WTC11 (cell line): ENCODE measurements around the gene METTL4. TPM values are rescaled to one million over a fixed set of nuclear protein-coding genes. Genes with fewer than 3 reads are reported as not detected.

Source experiments
- ATAC-seq: fragments of 200-7000 bp; cut with Tn5 transposase; 2 replicates; pipeline ENCODE4 v1.10.0; 2021; ENCODE audit warnings: mild to moderate bottlenecking, moderate library complexity
- CTCF ChIA-PET: fragments of 300-600 bp; sonication (Branson Sonifier 250); formaldehyde crosslinking; loops from one replicate; lab custom pipeline; 2021; ENCODE audit warnings: antibody characterized with exemption; lab: Charles Lee
- POLR2A ChIA-PET: fragments of 350-600 bp; sonication (Branson Sonifier 250); formaldehyde crosslinking; loops from one replicate; lab custom pipeline; 2021; ENCODE audit warnings: antibody characterized with exemption; lab: Charles Lee
- DNase-seq: peaks from one replicate; pipeline ENCODE4 v3.0.0; 2021; ENCODE audit warnings: low spot score
- H3K27ac Mint-ChIP-seq: 2 replicates; pipeline ENCODE4 v1.8.0; 2021; ENCODE audit warnings: mixed read lengths
- H3K27me3 Mint-ChIP-seq: 2 replicates; pipeline ENCODE4 v1.8.0; 2021; ENCODE audit warnings: low read depth, mild to moderate bottlenecking, moderate library complexity, mixed read lengths
- H3K36me3 Mint-ChIP-seq: 2 replicates; pipeline ENCODE4 v1.8.0; 2021; ENCODE audit warnings: mixed read lengths
- H3K4me1 Mint-ChIP-seq: 2 replicates; pipeline ENCODE4 v1.8.0; 2022; ENCODE audit warnings: mixed read lengths
- H3K4me3 Mint-ChIP-seq: 2 replicates; pipeline ENCODE4 v1.8.0; 2021; ENCODE audit warnings: mild to moderate bottlenecking, moderate library complexity, mixed read lengths
- H3K9me3 Mint-ChIP-seq: 2 replicates; pipeline ENCODE4 v1.8.0; 2021; ENCODE audit warnings: mixed read lengths
- FOXJ3 ChIP-seq: sonication (generic); formaldehyde crosslinking; IDR thresholded peaks from 2 replicates; pipeline ENCODE4 v1.9.0; 2021; ENCODE audit warnings: missing genetic modification reagents, mild to moderate bottlenecking, borderline replicate concordance
- HMGA2 ChIP-seq: fragments of 250-450 bp; sonication (Bioruptor Pico); IDR thresholded peaks from 2 replicates; pipeline ENCODE4 v1.4.0; 2021; ENCODE audit warnings: mild to moderate bottlenecking, moderate library complexity
- IRF2 ChIP-seq: sonication (generic); formaldehyde crosslinking; IDR thresholded peaks from 2 replicates; pipeline ENCODE4 v1.8.0; 2022; ENCODE audit warnings: low read depth, missing genetic modification reagents, borderline replicate concordance
- NFATC4 ChIP-seq: fragments of 250-450 bp; sonication (Bioruptor Pico); IDR thresholded peaks from 2 replicates; pipeline ENCODE4 v1.9.0; 2021; ENCODE audit warnings: mild to moderate bottlenecking
- NR3C1 ChIP-seq: sonication (generic); formaldehyde crosslinking; conservative IDR thresholded peaks from 2 replicates; pipeline ENCODE4 v1.8.1; 2023; ENCODE audit warnings: low read depth, mild to moderate bottlenecking, missing genetic modification reagents
- OVOL2 ChIP-seq: fragments of 250-450 bp; sonication (Bioruptor Pico); IDR thresholded peaks from 2 replicates; pipeline ENCODE4 v1.9.0; 2021; ENCODE audit warnings: mild to moderate bottlenecking, borderline replicate concordance
- SMAD3 ChIP-seq: sonication (generic); formaldehyde crosslinking; IDR thresholded peaks from 2 replicates; pipeline ENCODE4 v1.8.0; 2022; ENCODE audit warnings: missing genetic modification reagents, mild to moderate bottlenecking, borderline replicate concordance
- SMAD4 ChIP-seq: sonication (generic); formaldehyde crosslinking; IDR thresholded peaks from 2 replicates; pipeline ENCODE4 v1.8.0; 2022; ENCODE audit warnings: mild to moderate bottlenecking, missing genetic modification reagents
- ZNF263 ChIP-seq: sonication (generic); formaldehyde crosslinking; IDR thresholded peaks from 2 replicates; pipeline ENCODE4 v1.8.1; 2022; ENCODE audit warnings: low read depth, mild to moderate bottlenecking, moderate library complexity, missing genetic modification reagents
- total RNA-seq: library from RNA; stranded (reverse); gene quantifications from 3 replicates; pipeline ENCODE4 v1.2.3, GENCODE V29; 2021
- TF ChIP-seq, protein P1 (sequence below): sonication (generic); formaldehyde crosslinking; IDR thresholded peaks from 2 replicates; pipeline ENCODE4 v1.8.0; 2023; ENCODE audit warnings: mild to moderate bottlenecking, missing genetic modification reagents
- TF ChIP-seq, protein P2 (sequence below): fragments of 250-450 bp; sonication (Bioruptor Pico); IDR thresholded peaks from 2 replicates; pipeline ENCODE4 v1.8.0; 2021; ENCODE audit warnings: mild to moderate bottlenecking
- TF ChIP-seq, protein P3 (sequence below): sonication (generic); formaldehyde crosslinking; IDR thresholded peaks from 2 replicates; pipeline ENCODE4 v1.8.0; 2023; ENCODE audit warnings: missing genetic modification reagents
- TF ChIP-seq, protein P4 (sequence below): fragments of 200-600 bp; IDR thresholded peaks from 2 replicates; pipeline ENCODE4 v1.8.0; 2022; ENCODE audit warnings: antibody characterized with exemption
- TF ChIP-seq, protein P5 (sequence below): sonication (generic); formaldehyde crosslinking; IDR thresholded peaks from 2 replicates; pipeline ENCODE4 v1.8.1; 2023; ENCODE audit warnings: mild to moderate bottlenecking, moderate library complexity, missing genetic modification reagents
- TF ChIP-seq, protein P6 (sequence below): fragments of 250-450 bp; sonication (Bioruptor Pico); IDR thresholded peaks from 2 replicates; pipeline ENCODE4 v1.9.0; 2021; ENCODE audit warnings: mild to moderate bottlenecking, borderline replicate concordance
- TF ChIP-seq, protein P7 (sequence below): sonication (generic); formaldehyde crosslinking; IDR thresholded peaks from 2 replicates; pipeline ENCODE4 v1.8.1; 2022; ENCODE audit warnings: missing genetic modification reagents, borderline replicate concordance

METTL4 gene
- total RNA-seq, 1 experiment from 2014 or later: 9.8 TPM

DNA sequence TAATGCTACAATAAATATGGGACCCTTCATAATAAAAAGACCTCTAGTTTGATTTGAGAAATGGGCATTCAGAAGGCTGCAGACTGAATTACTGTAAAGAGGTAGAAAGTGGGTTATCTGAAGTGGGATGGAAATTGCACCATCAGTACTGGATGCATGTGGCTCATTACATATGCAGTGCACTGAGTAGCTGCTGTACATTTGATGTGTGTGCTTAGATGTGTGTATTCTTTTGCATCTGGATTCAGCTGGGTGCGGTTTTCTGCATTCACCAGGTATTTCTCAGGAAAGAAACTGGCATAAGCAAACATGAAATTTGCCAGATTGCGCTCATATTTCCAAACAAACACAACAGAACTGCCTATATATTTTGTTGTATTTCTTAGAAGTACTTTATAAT, 38.3 kb upstream of the METTL4 start (continued):
- TF ChIP-seq, protein P1, sequence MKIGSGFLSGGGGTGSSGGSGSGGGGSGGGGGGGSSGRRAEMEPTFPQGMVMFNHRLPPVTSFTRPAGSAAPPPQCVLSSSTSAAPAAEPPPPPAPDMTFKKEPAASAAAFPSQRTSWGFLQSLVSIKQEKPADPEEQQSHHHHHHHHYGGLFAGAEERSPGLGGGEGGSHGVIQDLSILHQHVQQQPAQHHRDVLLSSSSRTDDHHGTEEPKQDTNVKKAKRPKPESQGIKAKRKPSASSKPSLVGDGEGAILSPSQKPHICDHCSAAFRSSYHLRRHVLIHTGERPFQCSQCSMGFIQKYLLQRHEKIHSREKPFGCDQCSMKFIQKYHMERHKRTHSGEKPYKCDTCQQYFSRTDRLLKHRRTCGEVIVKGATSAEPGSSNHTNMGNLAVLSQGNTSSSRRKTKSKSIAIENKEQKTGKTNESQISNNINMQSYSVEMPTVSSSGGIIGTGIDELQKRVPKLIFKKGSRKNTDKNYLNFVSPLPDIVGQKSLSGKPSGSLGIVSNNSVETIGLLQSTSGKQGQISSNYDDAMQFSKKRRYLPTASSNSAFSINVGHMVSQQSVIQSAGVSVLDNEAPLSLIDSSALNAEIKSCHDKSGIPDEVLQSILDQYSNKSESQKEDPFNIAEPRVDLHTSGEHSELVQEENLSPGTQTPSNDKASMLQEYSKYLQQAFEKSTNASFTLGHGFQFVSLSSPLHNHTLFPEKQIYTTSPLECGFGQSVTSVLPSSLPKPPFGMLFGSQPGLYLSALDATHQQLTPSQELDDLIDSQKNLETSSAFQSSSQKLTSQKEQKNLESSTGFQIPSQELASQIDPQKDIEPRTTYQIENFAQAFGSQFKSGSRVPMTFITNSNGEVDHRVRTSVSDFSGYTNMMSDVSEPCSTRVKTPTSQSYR (CRISPR knock-in tag): no peak
- TF ChIP-seq ZNF263 (CRISPR knock-in tag) (no peak), SMAD3 (no peak), NFATC4 (CRISPR knock-in tag) (no peak), FOXJ3 (CRISPR knock-in tag) (no peak), HMGA2 (CRISPR knock-in tag) (no peak), NR3C1 (CRISPR knock-in tag) (no peak), OVOL2 (CRISPR knock-in tag) (no peak)
- TF ChIP-seq, protein P2, sequence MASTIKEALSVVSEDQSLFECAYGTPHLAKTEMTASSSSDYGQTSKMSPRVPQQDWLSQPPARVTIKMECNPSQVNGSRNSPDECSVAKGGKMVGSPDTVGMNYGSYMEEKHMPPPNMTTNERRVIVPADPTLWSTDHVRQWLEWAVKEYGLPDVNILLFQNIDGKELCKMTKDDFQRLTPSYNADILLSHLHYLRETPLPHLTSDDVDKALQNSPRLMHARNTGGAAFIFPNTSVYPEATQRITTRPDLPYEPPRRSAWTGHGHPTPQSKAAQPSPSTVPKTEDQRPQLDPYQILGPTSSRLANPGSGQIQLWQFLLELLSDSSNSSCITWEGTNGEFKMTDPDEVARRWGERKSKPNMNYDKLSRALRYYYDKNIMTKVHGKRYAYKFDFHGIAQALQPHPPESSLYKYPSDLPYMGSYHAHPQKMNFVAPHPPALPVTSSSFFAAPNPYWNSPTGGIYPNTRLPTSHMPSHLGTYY (CRISPR knock-in tag): no peak
- TF ChIP-seq, protein P3, sequence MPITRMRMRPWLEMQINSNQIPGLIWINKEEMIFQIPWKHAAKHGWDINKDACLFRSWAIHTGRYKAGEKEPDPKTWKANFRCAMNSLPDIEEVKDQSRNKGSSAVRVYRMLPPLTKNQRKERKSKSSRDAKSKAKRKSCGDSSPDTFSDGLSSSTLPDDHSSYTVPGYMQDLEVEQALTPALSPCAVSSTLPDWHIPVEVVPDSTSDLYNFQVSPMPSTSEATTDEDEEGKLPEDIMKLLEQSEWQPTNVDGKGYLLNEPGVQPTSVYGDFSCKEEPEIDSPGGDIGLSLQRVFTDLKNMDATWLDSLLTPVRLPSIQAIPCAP (CRISPR knock-in tag): no peak
- TF ChIP-seq, protein P4, sequence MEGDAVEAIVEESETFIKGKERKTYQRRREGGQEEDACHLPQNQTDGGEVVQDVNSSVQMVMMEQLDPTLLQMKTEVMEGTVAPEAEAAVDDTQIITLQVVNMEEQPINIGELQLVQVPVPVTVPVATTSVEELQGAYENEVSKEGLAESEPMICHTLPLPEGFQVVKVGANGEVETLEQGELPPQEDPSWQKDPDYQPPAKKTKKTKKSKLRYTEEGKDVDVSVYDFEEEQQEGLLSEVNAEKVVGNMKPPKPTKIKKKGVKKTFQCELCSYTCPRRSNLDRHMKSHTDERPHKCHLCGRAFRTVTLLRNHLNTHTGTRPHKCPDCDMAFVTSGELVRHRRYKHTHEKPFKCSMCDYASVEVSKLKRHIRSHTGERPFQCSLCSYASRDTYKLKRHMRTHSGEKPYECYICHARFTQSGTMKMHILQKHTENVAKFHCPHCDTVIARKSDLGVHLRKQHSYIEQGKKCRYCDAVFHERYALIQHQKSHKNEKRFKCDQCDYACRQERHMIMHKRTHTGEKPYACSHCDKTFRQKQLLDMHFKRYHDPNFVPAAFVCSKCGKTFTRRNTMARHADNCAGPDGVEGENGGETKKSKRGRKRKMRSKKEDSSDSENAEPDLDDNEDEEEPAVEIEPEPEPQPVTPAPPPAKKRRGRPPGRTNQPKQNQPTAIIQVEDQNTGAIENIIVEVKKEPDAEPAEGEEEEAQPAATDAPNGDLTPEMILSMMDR: no peak

DNA sequence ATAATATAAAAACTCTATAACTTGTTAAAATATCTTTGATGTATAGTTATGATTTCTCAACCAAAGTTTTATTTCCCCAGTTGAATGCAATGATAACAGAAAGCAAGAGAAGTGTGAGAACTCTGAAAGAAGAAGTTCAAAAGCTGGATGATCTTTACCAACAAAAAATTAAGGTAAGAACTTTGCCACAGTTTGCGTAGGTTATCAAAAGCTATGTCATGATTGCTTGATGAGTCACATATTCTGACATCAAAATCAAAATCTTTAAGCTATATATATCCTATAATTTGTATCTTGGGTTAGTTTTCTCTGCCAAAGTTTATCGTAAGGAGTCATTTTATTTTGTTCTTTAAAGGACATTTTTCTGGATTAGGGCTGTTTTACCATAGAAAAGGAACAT, 35.0 kb upstream of the METTL4 start:
- ATAC-seq (no peak), DNase-seq (no peak)
- H3K36me3 Mint-ChIP-seq: peaks cover 41% of the 10 kb centered on the region
- H3K27ac Mint-ChIP-seq: no peak overlapping the region
- no peak overlapping the region for H3K4me3 Mint-ChIP-seq
- ChIA-PET CTCF (no interaction called here), POLR2A (no interaction called here)
- no peaks in the 10 kb centered on the region for H3K4me1 Mint-ChIP-seq
- H3K27me3 Mint-ChIP-seq: no peaks in the 10 kb centered on the region
- H3K9me3 Mint-ChIP-seq: no peaks in the 10 kb centered on the region
- TF ChIP-seq IRF2 (CRISPR knock-in tag) (no peak), SMAD4 (CRISPR knock-in tag) (no peak)
- TF ChIP-seq, protein P5, sequence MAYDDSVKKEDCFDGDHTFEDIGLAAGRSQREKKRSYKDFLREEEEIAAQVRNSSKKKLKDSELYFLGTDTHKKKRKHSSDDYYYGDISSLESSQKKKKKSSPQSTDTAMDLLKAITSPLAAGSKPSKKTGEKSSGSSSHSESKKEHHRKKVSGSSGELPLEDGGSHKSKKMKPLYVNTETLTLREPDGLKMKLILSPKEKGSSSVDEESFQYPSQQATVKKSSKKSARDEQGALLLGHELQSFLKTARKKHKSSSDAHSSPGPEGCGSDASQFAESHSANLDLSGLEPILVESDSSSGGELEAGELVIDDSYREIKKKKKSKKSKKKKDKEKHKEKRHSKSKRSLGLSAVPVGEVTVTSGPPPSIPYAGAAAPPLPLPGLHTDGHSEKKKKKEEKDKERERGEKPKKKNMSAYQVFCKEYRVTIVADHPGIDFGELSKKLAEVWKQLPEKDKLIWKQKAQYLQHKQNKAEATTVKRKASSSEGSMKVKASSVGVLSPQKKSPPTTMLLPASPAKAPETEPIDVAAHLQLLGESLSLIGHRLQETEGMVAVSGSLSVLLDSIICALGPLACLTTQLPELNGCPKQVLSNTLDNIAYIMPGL: no peak
- TF ChIP-seq, protein P1 (CRISPR knock-in tag): no peak
- TF ChIP-seq, protein P6, sequence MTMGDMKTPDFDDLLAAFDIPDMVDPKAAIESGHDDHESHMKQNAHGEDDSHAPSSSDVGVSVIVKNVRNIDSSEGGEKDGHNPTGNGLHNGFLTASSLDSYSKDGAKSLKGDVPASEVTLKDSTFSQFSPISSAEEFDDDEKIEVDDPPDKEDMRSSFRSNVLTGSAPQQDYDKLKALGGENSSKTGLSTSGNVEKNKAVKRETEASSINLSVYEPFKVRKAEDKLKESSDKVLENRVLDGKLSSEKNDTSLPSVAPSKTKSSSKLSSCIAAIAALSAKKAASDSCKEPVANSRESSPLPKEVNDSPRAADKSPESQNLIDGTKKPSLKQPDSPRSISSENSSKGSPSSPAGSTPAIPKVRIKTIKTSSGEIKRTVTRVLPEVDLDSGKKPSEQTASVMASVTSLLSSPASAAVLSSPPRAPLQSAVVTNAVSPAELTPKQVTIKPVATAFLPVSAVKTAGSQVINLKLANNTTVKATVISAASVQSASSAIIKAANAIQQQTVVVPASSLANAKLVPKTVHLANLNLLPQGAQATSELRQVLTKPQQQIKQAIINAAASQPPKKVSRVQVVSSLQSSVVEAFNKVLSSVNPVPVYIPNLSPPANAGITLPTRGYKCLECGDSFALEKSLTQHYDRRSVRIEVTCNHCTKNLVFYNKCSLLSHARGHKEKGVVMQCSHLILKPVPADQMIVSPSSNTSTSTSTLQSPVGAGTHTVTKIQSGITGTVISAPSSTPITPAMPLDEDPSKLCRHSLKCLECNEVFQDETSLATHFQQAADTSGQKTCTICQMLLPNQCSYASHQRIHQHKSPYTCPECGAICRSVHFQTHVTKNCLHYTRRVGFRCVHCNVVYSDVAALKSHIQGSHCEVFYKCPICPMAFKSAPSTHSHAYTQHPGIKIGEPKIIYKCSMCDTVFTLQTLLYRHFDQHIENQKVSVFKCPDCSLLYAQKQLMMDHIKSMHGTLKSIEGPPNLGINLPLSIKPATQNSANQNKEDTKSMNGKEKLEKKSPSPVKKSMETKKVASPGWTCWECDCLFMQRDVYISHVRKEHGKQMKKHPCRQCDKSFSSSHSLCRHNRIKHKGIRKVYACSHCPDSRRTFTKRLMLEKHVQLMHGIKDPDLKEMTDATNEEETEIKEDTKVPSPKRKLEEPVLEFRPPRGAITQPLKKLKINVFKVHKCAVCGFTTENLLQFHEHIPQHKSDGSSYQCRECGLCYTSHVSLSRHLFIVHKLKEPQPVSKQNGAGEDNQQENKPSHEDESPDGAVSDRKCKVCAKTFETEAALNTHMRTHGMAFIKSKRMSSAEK (CRISPR knock-in tag): no peak
- TF ChIP-seq, protein P4: no peak
- TF ChIP-seq, protein P7, sequence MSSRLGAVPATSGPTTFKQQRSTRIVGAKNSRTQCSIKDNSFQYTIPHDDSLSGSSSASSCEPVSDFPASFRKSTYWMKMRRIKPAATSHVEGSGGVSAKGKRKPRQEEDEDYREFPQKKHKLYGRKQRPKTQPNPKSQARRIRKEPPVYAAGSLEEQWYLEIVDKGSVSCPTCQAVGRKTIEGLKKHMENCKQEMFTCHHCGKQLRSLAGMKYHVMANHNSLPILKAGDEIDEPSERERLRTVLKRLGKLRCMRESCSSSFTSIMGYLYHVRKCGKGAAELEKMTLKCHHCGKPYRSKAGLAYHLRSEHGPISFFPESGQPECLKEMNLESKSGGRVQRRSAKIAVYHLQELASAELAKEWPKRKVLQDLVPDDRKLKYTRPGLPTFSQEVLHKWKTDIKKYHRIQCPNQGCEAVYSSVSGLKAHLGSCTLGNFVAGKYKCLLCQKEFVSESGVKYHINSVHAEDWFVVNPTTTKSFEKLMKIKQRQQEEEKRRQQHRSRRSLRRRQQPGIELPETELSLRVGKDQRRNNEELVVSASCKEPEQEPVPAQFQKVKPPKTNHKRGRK (CRISPR knock-in tag): no peak
